Cerebellar cortex (tissue), 1 donor: ENCODE results near the gene SLC46A3.
"Not testable (repeated sequence)": the region's sequence is repeated elsewhere in the genome, so short reads cannot be mapped to it uniquely, and the experiment has no call there.

Source experiments
- DNase-seq: peaks from one replicate; pipeline ENCODE4 v3.0.0-alpha.2; 2015; ENCODE audit warnings: low spot score

SLC46A3 gene

GRCh38 chr13:28729541-28729940 is 10.8 kb upstream of the SLC46A3 start:
- no peak for DNase-seq

- no peak for DNase-seq
These were observed 9.9 kb upstream of the SLC46A3 start for GRCh38 chr13:28728642-28729041.

- no peak for DNase-seq
These were observed 6.4 kb upstream of the SLC46A3 start for GRCh38 chr13:28725046-28725610.

- DNase-seq: no peak
These were observed 5.0 kb upstream of the SLC46A3 start for GRCh38 chr13:28723806-28724205.

- DNase-seq: peak; percentile 27
These were observed 671 bp upstream of the SLC46A3 start for GRCh38 chr13:28719227-28720055.

- DNase-seq: peak; percentile 65
These were observed 601 bp downstream of the SLC46A3 start for GRCh38 chr13:28718196-28718542.

- peak; percentile 19 for DNase-seq
These were observed 1.6 kb downstream of the SLC46A3 start for GRCh38 chr13:28717170-28717569.

- peak; percentile 45 for DNase-seq
These were observed 2.3 kb downstream of the SLC46A3 start for GRCh38 chr13:28716511-28716910.

- DNase-seq: no peak
These were observed 4.1 kb downstream of the SLC46A3 start for GRCh38 chr13:28714651-28715050.

GRCh38 chr13:28710161-28710560 is 8.6 kb downstream of the SLC46A3 start:
- DNase-seq: no peak

GRCh38 chr13:28707629-28708427 is 10.9 kb downstream of the SLC46A3 start:
- DNase-seq: no peak

GRCh38 chr13:28705461-28706083 is 13.2 kb downstream of the SLC46A3 start:
- DNase-seq: peak; percentile 95

- peak; percentile 16 for DNase-seq
These were observed 13.9 kb downstream of the SLC46A3 start for GRCh38 chr13:28704919-28705318.

- DNase-seq: no peak
These were observed 14.5 kb downstream of the SLC46A3 start for GRCh38 chr13:28704282-28704681.

GRCh38 chr13:28699246-28699645 is 19.5 kb downstream of the SLC46A3 start:
- DNase-seq: no peak

- DNase-seq: no peak
These were observed 21.3 kb downstream of the SLC46A3 start for GRCh38 chr13:28697441-28697840.

GRCh38 chr13:28693605-28694491 is 24.9 kb downstream of the SLC46A3 start:
- not testable (repeated sequence) for DNase-seq

- DNase-seq: no peak
These were observed 32.9 kb downstream of the SLC46A3 start for GRCh38 chr13:28685892-28686291.

GRCh38 chr13:28685114-28685513 is 33.7 kb downstream of the SLC46A3 start:
- DNase-seq: no peak

- DNase-seq: no peak
These were observed 34.5 kb downstream of the SLC46A3 start for GRCh38 chr13:28684257-28684656.

GRCh38 chr13:28683169-28683568 is 35.6 kb downstream of the SLC46A3 start:
- DNase-seq: not testable (repeated sequence)
